Right lobe of liver (tissue), 6 donors: ENCODE measurements around the gene SEZ6. TPM values are rescaled to one million over a fixed set of nuclear protein-coding genes. Genes with fewer than 3 reads are reported as not detected.

Experiments
- ATAC-seq, 4 donors: fragments of 200-7000 bp; cut with Tn5 transposase; one replicate each; pipeline ENCODE4 v1.9.1; 2020; ENCODE audit warnings: mild to moderate bottlenecking in 4 of 4, moderate library complexity in 4 of 4
- DNase-seq, 3 donors: peaks; one replicate each; pipeline ENCODE4 v3.0.0-alpha.2; 2020
- H3K27ac ChIP-seq, 3 donors: fragments of 200-600 bp; one replicate each; pipeline ENCODE4 v1.8.0; 2022
- H3K27me3 ChIP-seq, 2 donors: fragments of 200-600 bp; one replicate each; pipeline ENCODE4 v1.8.0; 2022
- H3K36me3 ChIP-seq, 4 donors: fragments of 200-600 bp; sonication (generic) in 1 of 4; one replicate each; pipeline versions ENCODE4 v1.5.1 to v1.8.0; 2017 to 2022; ENCODE audit warnings: control low read depth in 1 of 4
- H3K4me1 ChIP-seq, 4 donors: fragments of 200-600 bp; sonication (generic) in 1 of 4; one replicate each; pipeline versions ENCODE4 v1.5.1 to v1.8.0; 2017 to 2022; ENCODE audit warnings: control low read depth in 1 of 4
- H3K4me3 ChIP-seq, 3 donors: fragments of 200-600 bp; one replicate each; pipeline ENCODE4 v1.8.0; 2022
- H3K9me3 ChIP-seq, 4 donors: fragments of 200-600 bp; sonication (generic) in 1 of 4; one replicate each; pipeline versions ENCODE4 v1.5.1 to v1.8.0; 2017 to 2022; ENCODE audit warnings: control low read depth in 1 of 4
- CTCF ChIP-seq, 4 donors: fragments of 200-600 bp in 3 of 4; fragments of 450-650 bp in 1 of 4; IDR thresholded peaks; one replicate each; pipeline versions ENCODE4 v1.5.1 to v1.8.0; 2016 to 2022; ENCODE audit warnings: antibody characterized with exemption in 4 of 4, mild to moderate bottlenecking in 2 of 4
- POLR2A ChIP-seq: fragments of 450-650 bp; IDR thresholded peaks from one replicate; pipeline ENCODE4 v1.6.1; 2017; ENCODE audit warnings: antibody characterized with exemption, mild to moderate bottlenecking
- WGBS: methylation state at CpG from one replicate; pipeline ENCODE4 v1.1.6; 2018; ENCODE audit warnings: low coverage, low lambda C conversion rate; ENCODE audit not compliant: insufficient coverage; ENCODE audit errors: missing lambda C conversion rate; 5-methylcytosine and 5-hydroxymethylcytosine counted together
- intact Hi-C, 2 donors: fragments of 100-400 bp; cut with DNase I; formaldehyde crosslinking; loops; one replicate each; pipeline versions ENCODE4 v1.11.2 to v1.14.1; 2022
- total RNA-seq, 6 experiments: library from RNA; depleted of rRNA in 2 of 6; stranded (reverse); fragments of >200 nt in 2 of 6; fragmentation: NEBNext Ultra II Directional in 3 of 6; extraction: Animal tissue kit (Norgen Biotek cat#: 25700) in 3 of 6; gene quantifications; one replicate each; pipeline versions ENCODE4 v1.1.0 to v1.2.4, GENCODE V29; 2016 to 2023
- donor health status: DM: no; HTN: yes; CAD: no.
- donor health status: DM: no; HTN: no; CAD: no.
- donor health status: DM: no; HTN: no; CAD: no.
- donor health status: DM: no; HTN: yes; CAD: no.
- donor health status: DM: no; HTN: yes; CAD: no.

SEZ6 gene
- total RNA-seq, 6 experiments from 2014 or later, result not detected

- intact Hi-C loops, result loop anchor here (10.0 kb wide), 2 partner anchors 63 to 163 kb away; partner anchors contain the start of gene ERAL1 (in 1 of the 2)
- peaks cover 0 to under 1% (median 0%) of the 10 kb centered on the region in 4 donors for H3K4me1 ChIP-seq
- H3K36me3 ChIP-seq, result peaks cover 4 to 94% (median 45%) of the 10 kb centered on the region in 4 donors
- 18% methylated on average over 2 of the region's 2 CpGs for WGBS
- H3K9me3 ChIP-seq, result no peaks in the 10 kb centered on the region
- H3K27me3 ChIP-seq, result no peaks in the 10 kb centered on the region
- H3K27ac ChIP-seq, result no peak overlapping the region
- H3K4me3 ChIP-seq, result no peak overlapping the region
- DNase-seq, result no peak
- TF ChIP-seq POLR2A, result no peak
- TF ChIP-seq CTCF (IDR thresholded peaks at IDR 0.05), result no peak
- ATAC-seq, result peak in 1 of 4 donors; percentile 19
Observed at GRCh38 chr17:28918295-28918694, 87.5 kb downstream of the SEZ6 start.

GRCh38 chr17:28917465-28917864 is 88.4 kb downstream of the SEZ6 start:
- Histone ChIP-seq H3K27me3 (no peaks in the 10 kb centered on the region), H3K4me1 (peaks cover 0 to 9% (median 4%) of the 10 kb centered on the region in 4 donors), H3K9me3 (no peaks in the 10 kb centered on the region), H3K27ac (no peak overlapping the region), H3K36me3 (peaks cover 4 to 93% (median 42%) of the 10 kb centered on the region in 4 donors), H3K4me3 (no peak overlapping the region)
- TF ChIP-seq CTCF (IDR thresholded peaks at IDR 0.05) (no peak), POLR2A (no peak)
- intact Hi-C loops, result loop anchor here (10.0 kb wide), 2 partner anchors 63 to 163 kb away; partner anchors contain the start of gene ERAL1 (in 1 of the 2)
- DNase-seq (no peak), ATAC-seq (no peak)
- no CpG with 5 or more reads among the region's 5 CpGs for WGBS

GRCh38 chr17:28917029-28917428 is 88.8 kb downstream of the SEZ6 start:
- H3K4me3 ChIP-seq, result no peak overlapping the region
- no peak for ATAC-seq
- H3K9me3 ChIP-seq, result no peaks in the 10 kb centered on the region
- intact Hi-C loops, result loop anchor here (10.0 kb wide), 2 partner anchors 62 to 162 kb away; partner anchors contain the start of gene ERAL1 (in 1 of the 2)
- DNase-seq, result no peak
- peaks cover 4 to 93% (median 42%) of the 10 kb centered on the region in 4 donors for H3K36me3 ChIP-seq
- TF ChIP-seq POLR2A, result no peak
- TF ChIP-seq CTCF (IDR thresholded peaks at IDR 0.05), result no peak
- peaks cover 0 to 13% (median 6%) of the 10 kb centered on the region in 4 donors for H3K4me1 ChIP-seq
- 88% methylated on average over 3 of the region's 12 CpGs for WGBS
- no peak overlapping the region for H3K27ac ChIP-seq
- H3K27me3 ChIP-seq, result no peaks in the 10 kb centered on the region

- WGBS, result 11% methylated on average over 5 of the region's 6 CpGs
- no peak for TF ChIP-seq POLR2A
- TF ChIP-seq CTCF (IDR thresholded peaks at IDR 0.05), result peak; percentile 70 to 83 (median 76)
- no peak overlapping the region for H3K4me3 ChIP-seq
- no peaks in the 10 kb centered on the region for H3K27me3 ChIP-seq
- DNase-seq (peak in 1 of 3 donors; percentile 48), ATAC-seq (peak; percentile 60 to 77 (median 69))
- peaks cover 0 to 18% (median 8%) of the 10 kb centered on the region in 4 donors for H3K4me1 ChIP-seq
- H3K36me3 ChIP-seq, result peaks cover 4 to 92% (median 41%) of the 10 kb centered on the region in 4 donors
- H3K9me3 ChIP-seq, result no peaks in the 10 kb centered on the region
- H3K27ac ChIP-seq, result no peak overlapping the region
- intact Hi-C loops, result loop anchor here (10.0 kb wide), 2 partner anchors 62 to 162 kb away; partner anchors contain the start of gene ERAL1 (in 1 of the 2)
Observed at GRCh38 chr17:28916302-28916934, 89.4 kb downstream of the SEZ6 start.
